ENCODE measurements around the gene DRAM2. TPM values are rescaled to one million over a fixed set of nuclear protein-coding genes. Genes with fewer than 3 reads are reported as not detected.

DRAM2 gene
- 58.0 TPM for total RNA-seq

GRCh38 chr1:111139956-111140679 lies at the start of gene DRAM2, which contains the start of gene CEPT1:
Gene DRAM2 (minus strand): TSS chr1:111140093. CDS start chr1:111131554, 8,539 bp downstream.
Gene CEPT1 (plus strand): TSS chr1:111140223. CDS start chr1:111147715, 7,492 bp downstream.
- DNase-seq (ENCODE audit: low spot score): peak; percentile 99

- DNase-seq (ENCODE audit: low spot score): no peak
Observed at GRCh38 chr1:111184663-111185062, 44.8 kb upstream of the DRAM2 start.

GRCh38 chr1:111183308-111184069 lies 43.6 kb upstream of the DRAM2 start:
- DNase-seq (ENCODE audit: low spot score): no peak

- DNase-seq (ENCODE audit: low spot score): no peak
Observed at GRCh38 chr1:111182052-111182451, 42.2 kb upstream of the DRAM2 start.

- DNase-seq (ENCODE audit: low spot score): no peak
Observed at GRCh38 chr1:111179968-111180533, 40.2 kb upstream of the DRAM2 start.

- no peak for DNase-seq (ENCODE audit: low spot score)
Observed at GRCh38 chr1:111176678-111177077, 36.8 kb upstream of the DRAM2 start.

GRCh38 chr1:111175349-111175748 lies 35.5 kb upstream of the DRAM2 start:
- DNase-seq (ENCODE audit: low spot score): no peak

- no peak for DNase-seq (ENCODE audit: low spot score)
Observed at GRCh38 chr1:111174070-111174469, 34.2 kb upstream of the DRAM2 start.

- DNase-seq (ENCODE audit: low spot score): no peak
Observed at GRCh38 chr1:111172463-111172862, 32.6 kb upstream of the DRAM2 start.

GRCh38 chr1:111164151-111164550 lies 24.3 kb upstream of the DRAM2 start:
- no peak for DNase-seq (ENCODE audit: low spot score)

- DNase-seq (ENCODE audit: low spot score): no peak
Observed at GRCh38 chr1:111163363-111163762, 23.5 kb upstream of the DRAM2 start.

- no peak for DNase-seq (ENCODE audit: low spot score)
Observed at GRCh38 chr1:111162488-111162880, 22.6 kb upstream of the DRAM2 start.

- no peak for DNase-seq (ENCODE audit: low spot score)
Observed at GRCh38 chr1:111161843-111162487, 22.1 kb upstream of the DRAM2 start.

GRCh38 chr1:111157431-111157830 lies 17.5 kb upstream of the DRAM2 start:
- DNase-seq (ENCODE audit: low spot score): no peak

- DNase-seq (ENCODE audit: low spot score): no peak
Observed at GRCh38 chr1:111154021-111154999, 14.4 kb upstream of the DRAM2 start.

GRCh38 chr1:111151838-111152237 lies 11.9 kb upstream of the DRAM2 start:
- DNase-seq (ENCODE audit: low spot score): no peak

GRCh38 chr1:111148376-111148881 lies 8.5 kb upstream of the DRAM2 start:
- DNase-seq (ENCODE audit: low spot score): no peak

- DNase-seq (ENCODE audit: low spot score): no peak
Observed at GRCh38 chr1:111147948-111148347, 8.1 kb upstream of the DRAM2 start.

GRCh38 chr1:111145963-111146768 lies 6.3 kb upstream of the DRAM2 start:
- no peak for DNase-seq (ENCODE audit: low spot score)

- DNase-seq (ENCODE audit: low spot score): no peak
Observed at GRCh38 chr1:111145542-111145941, 5.6 kb upstream of the DRAM2 start.

Measured in mucosa of gallbladder (tissue), 1 donor.